GM10847 (cell line): ENCODE measurements around the gene CSF1R.

Experiments used
- POLR2A ChIP-seq: IDR thresholded peaks from 2 replicates; pipeline ENCODE4 v1.6.1; 2011; ENCODE audit not compliant: insufficient read length; ENCODE audit errors: extremely low read depth

CSF1R gene

GRCh38 chr5:150122536-150123481 is 36.5 kb upstream of the CSF1R start:
- no peak for TF ChIP-seq POLR2A

GRCh38 chr5:150122158-150122510 is 35.8 kb upstream of the CSF1R start:
- no peak for TF ChIP-seq POLR2A

GRCh38 chr5:150121448-150122157 is 35.2 kb upstream of the CSF1R start:
- no peak for TF ChIP-seq POLR2A

DNA sequence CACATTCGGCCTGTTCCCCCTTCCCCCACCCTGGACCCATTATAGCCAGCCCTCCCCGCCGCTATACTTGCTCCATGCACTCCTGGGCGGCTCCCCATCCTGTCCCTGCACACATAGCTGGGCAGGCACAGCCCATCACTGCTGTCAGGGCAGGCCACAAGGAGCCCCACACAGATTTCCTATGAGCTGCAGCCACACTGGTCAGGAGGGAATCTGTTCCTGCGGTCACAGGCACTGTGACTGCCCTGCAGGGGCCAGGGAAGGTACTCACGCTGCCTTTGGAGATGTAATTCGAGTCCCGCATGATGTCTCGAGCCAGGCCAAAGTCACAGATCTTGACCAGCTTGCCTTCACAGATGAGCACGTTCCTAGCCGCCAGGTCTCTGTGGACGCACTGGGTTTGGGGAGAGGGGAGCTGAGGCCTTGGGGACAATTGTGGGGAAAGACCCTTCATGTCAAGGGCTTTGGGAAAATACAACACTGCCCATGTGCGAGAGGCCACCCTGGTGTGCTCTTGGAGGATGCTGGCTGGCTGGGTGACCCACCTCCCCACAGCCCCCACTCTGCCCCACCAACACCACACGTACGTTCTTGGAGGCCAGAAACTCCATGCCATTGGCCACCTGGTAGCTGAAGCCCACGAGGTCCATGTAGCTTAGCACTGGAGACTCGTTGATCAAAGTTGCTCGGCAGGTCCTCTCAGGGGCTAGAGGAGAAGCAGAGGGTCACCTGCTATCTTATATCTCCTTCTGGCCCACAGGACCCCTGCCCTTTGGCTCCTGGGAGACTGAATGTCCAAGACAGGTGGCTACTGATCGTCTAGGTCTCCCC is 34.5 kb upstream of the CSF1R start:
- no peak for TF ChIP-seq POLR2A

DNA sequence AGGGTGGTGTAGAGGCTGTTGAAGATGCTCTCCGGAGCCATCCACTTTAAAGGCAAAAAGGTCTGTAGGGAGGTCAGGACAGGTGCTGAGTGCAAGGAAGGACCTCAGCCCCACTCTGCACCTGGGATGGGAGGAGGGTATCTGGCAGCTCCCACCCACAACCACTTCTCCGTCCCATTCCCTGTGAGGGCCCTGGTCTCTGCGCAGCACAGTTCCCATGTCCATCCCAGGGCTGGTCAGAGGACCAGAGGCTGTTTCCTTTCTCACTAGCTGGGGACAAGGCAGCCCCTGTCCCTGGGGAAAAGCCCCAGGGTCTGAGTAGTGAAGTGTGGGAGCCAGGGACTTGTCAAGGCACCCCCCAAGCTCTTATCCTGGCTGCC is 33.7 kb upstream of the CSF1R start:
- TF ChIP-seq POLR2A: no peak

GRCh38 chr5:150119421-150120061 is 33.2 kb upstream of the CSF1R start:
- no peak for TF ChIP-seq POLR2A

DNA sequence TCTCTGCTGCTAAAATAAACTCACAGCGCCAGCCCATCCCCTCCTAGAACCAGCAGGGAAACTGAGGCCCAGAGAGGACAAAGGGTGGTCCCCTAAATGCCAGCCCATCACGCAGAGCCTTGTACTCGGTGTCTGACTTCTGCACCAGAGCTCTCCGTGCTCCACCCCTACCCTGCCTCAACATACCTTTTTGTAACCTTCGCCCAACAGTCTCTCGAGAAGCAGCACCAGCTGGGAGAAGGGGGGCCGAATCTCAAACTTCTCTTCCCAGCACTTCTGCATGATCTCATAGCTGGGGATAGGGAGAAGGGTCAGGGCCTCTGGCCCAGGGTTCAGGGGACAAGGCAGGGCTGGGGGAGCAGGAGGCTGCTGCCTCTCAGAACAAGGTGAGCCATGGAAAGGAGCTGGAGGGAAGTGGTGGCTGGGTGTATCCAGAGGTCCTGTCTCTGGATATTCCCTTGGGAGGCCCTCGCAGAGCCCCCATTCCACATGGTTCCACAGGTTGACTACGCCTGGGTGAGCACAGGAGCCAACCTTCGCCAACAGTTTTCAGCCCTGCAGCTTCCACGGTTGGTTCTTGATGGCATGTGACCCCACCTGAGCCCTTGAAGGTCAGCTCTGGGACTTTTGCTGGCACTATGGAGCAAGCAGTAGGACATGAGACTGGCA is 32.3 kb upstream of the CSF1R start:
- TF ChIP-seq POLR2A: no peak

- no peak for TF ChIP-seq POLR2A
Observed at GRCh38 chr5:150117945-150118560, 31.7 kb upstream of the CSF1R start.

DNA sequence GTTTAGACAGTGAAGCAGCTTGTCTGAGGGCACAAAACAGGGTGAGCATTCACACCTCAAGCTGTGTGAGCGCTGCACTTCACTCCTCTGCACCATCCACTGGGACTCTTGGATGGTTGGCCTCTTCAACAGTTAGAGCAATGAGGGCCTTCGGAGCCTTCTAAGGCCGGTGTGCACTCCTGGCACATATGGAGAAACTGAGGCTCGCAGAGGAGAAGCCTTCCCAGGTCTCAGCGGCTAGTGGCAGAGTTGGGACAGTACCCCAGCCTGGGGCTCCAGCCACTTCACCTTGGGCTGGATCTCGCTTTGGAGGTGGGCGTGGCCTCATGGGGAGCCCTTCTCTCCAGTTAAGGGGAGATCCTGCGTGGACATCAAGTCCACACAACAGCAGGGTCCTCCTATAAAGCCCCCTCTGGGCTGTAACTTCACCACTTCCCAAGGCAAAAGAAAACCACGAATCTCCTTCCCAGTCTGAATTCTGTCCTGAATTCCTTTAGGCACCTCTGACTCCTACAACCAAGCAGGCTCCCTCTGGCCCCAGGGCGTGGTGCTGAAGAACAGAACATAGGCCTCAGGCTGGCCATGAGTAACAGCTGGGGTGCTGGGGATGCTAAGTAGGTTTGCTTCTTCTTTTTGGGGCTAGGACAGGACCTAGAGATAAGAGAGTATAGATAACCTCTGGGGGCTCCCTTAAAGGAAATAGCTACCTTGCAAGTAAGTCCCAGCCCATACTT is 30.5 kb upstream of the CSF1R start:
- no peak for TF ChIP-seq POLR2A

DNA sequence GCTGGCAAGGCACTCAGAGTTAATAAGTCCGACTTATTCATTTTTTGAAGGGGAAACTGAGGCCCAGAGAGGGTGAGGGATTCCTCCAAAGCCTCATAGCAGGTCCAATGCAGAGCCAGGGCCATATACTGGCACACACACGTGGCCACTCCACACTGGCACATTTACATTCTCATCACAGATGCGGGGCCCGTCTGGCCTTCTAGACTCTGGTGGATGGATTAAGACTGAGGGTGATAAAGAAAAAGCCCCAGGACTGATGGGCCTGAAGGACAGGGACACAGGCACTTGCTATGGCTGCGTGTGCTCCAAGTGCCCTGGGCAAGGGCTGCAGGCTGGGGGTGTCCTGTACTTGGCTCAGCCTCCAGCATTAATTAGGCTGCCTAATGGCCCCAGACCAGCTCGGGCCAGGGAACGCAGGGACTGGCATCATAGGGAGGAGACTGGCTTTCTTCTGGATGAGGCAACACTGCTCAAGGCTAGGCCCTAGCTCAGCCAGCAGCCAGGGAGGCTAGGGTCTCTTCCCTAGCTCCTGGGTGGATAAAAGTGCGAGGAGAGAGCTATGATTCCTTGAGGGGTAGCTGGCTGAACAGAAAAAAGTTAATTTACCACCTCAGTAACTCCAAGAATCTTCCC is 28.5 kb upstream of the CSF1R start:
- TF ChIP-seq POLR2A: no peak

GRCh38 chr5:150114102-150114641 is 27.8 kb upstream of the CSF1R start:
- no peak for TF ChIP-seq POLR2A

GRCh38 chr5:150113047-150113744 is 26.8 kb upstream of the CSF1R start:
- no peak for TF ChIP-seq POLR2A
